HepG2 (cell line): ENCODE results near the gene PTPRD. TPM values are rescaled to one million over a fixed set of nuclear protein-coding genes. Genes with fewer than 3 reads are reported as not detected.

Experiments
- ATF3 ChIP-seq: sonication (generic); formaldehyde crosslinking; IDR thresholded peaks from 2 replicates; pipeline ENCODE4 v1.4.0; 2020; ENCODE audit warnings: missing genetic modification reagents
- CAMTA2 ChIP-seq: sonication (generic); formaldehyde crosslinking; IDR thresholded peaks from 2 replicates; pipeline ENCODE4 v1.4.0; 2020; ENCODE audit warnings: mild to moderate bottlenecking, missing genetic modification reagents, borderline replicate concordance
- FOXA1 ChIP-seq, 2 experiments: fragments of 450-650 bp in 1 of 2; sonication (generic) in 1 of 2; formaldehyde crosslinking in 1 of 2; IDR thresholded peaks; 2 replicates each; pipeline versions ENCODE4 v1.4.0 to v1.6.1; 2016 to 2020; ENCODE audit warnings: missing genetic modification reagents in 1 of 2
- KAT8 ChIP-seq: IDR thresholded peaks from 2 replicates; pipeline ENCODE4 v1.6.1; 2016; ENCODE audit warnings: missing genetic modification reagents, missing compliant biosample characterization
- MAFK ChIP-seq, 2 experiments: IDR thresholded peaks in 1 of 2; conservative IDR thresholded peaks in 1 of 2; 2 replicates each; pipeline ENCODE4 v1.6.1; 2011; ENCODE audit warnings: improper control_type of control experiment in 2 of 2, low read length in 2 of 2
- PTBP1 ChIP-seq: fragments of 200-400 bp; formaldehyde crosslinking; IDR thresholded peaks from 2 replicates; pipeline ENCODE4 v1.6.1; 2018; ENCODE audit warnings: low read length, low read depth; ENCODE audit not compliant: poor library complexity, severe bottlenecking
- SMARCE1 ChIP-seq: fragments of 450-650 bp; IDR thresholded peaks from 2 replicates; pipeline ENCODE4 v1.6.1; 2017; ENCODE audit warnings: borderline replicate concordance
- SMC3 ChIP-seq: IDR thresholded peaks from 2 replicates; pipeline ENCODE4 v1.6.1; 2011; ENCODE audit warnings: low read length, improper control_type of control experiment
- SNRNP70 ChIP-seq: fragments of 200-400 bp; formaldehyde crosslinking; IDR thresholded peaks from 2 replicates; pipeline ENCODE4 v1.6.1; 2017; ENCODE audit warnings: mild to moderate bottlenecking, low read depth, low read length, moderate library complexity
- SP1 ChIP-seq, 2 experiments: fragments of 450-650 bp in 1 of 2; sonication (generic) in 1 of 2; formaldehyde crosslinking in 1 of 2; IDR thresholded peaks; 2 replicates each; pipeline versions ENCODE4 v1.4.0 to v1.6.1; 2016 to 2020; ENCODE audit warnings: missing genetic modification reagents in 1 of 2
- STAG1 ChIP-seq: sonication (generic); formaldehyde crosslinking; IDR thresholded peaks from 2 replicates; pipeline ENCODE4 v1.4.0; 2020; ENCODE audit warnings: missing genetic modification reagents
- TFDP2 ChIP-seq: sonication (generic); formaldehyde crosslinking; IDR thresholded peaks from 2 replicates; pipeline ENCODE4 v1.4.0; 2020; ENCODE audit warnings: missing genetic modification reagents
- WIZ ChIP-seq: sonication (generic); formaldehyde crosslinking; IDR thresholded peaks from 2 replicates; pipeline ENCODE4 v1.5.1; 2020; ENCODE audit warnings: mild to moderate bottlenecking, missing genetic modification reagents
- XRCC5 ChIP-seq: fragments of 200-400 bp; formaldehyde crosslinking; optimal IDR thresholded peaks from 2 replicates; pipeline ENCODE3; 2017; ENCODE audit warnings: mild to moderate bottlenecking, low read length
- ZBTB39 ChIP-seq: sonication (generic); formaldehyde crosslinking; IDR thresholded peaks from 2 replicates; pipeline ENCODE4 v1.5.0; 2020; ENCODE audit warnings: missing genetic modification reagents
- ZBTB46 ChIP-seq: sonication (generic); formaldehyde crosslinking; IDR thresholded peaks from 2 replicates; pipeline ENCODE4 v1.4.0; 2020; ENCODE audit warnings: mild to moderate bottlenecking, missing genetic modification reagents, borderline replicate concordance
- ZC3H4 ChIP-seq: sonication (generic); formaldehyde crosslinking; IDR thresholded peaks from 2 replicates; pipeline ENCODE4 v1.4.0; 2020; ENCODE audit warnings: missing genetic modification reagents, borderline replicate concordance
- ZNF10 ChIP-seq: sonication (generic); formaldehyde crosslinking; IDR thresholded peaks from 2 replicates; pipeline ENCODE4 v1.4.0; 2020; ENCODE audit warnings: mild to moderate bottlenecking, low read depth, missing genetic modification reagents, borderline replicate concordance
- ZNF468 ChIP-seq: sonication (generic); formaldehyde crosslinking; IDR thresholded peaks from 2 replicates; pipeline ENCODE4 v1.8.0; 2022; ENCODE audit warnings: mild to moderate bottlenecking, moderate library complexity, missing genetic modification reagents
- ZNF501 ChIP-seq: sonication (generic); formaldehyde crosslinking; IDR thresholded peaks from 2 replicates; pipeline ENCODE4 v1.5.1; 2020; ENCODE audit warnings: mild to moderate bottlenecking, moderate library complexity, missing genetic modification reagents
- ZNF550 ChIP-seq: sonication (generic); formaldehyde crosslinking; IDR thresholded peaks from 2 replicates; pipeline ENCODE4 v1.4.0; 2020; ENCODE audit warnings: mild to moderate bottlenecking, missing genetic modification reagents, borderline replicate concordance
- ZNF570 ChIP-seq: sonication (generic); formaldehyde crosslinking; IDR thresholded peaks from 2 replicates; pipeline ENCODE4 v1.4.0; 2020; ENCODE audit warnings: mild to moderate bottlenecking, missing genetic modification reagents, borderline replicate concordance
- ZNF775 ChIP-seq: sonication (generic); formaldehyde crosslinking; IDR thresholded peaks from 2 replicates; pipeline ENCODE4 v1.4.0; 2020; ENCODE audit warnings: missing genetic modification reagents, mild to moderate bottlenecking, moderate library complexity, borderline replicate concordance
- polyA plus RNA-seq, 8 experiments: library from polyadenylated mRNA; depleted of rRNA in 3 of 8; stranded (reverse) in 7 of 8; unstranded in 1 of 8; fragments of >200 nt; fragmentation: Illumina TruSeq in 4 of 8; extraction: Trizol in 4 of 8; gene quantifications; 2 replicates each; pipeline versions ENCODE4 v1.2.1 to v1.2.3, GENCODE V29; 2011 to 2016; ENCODE audit warnings: low read depth in 4 of 8, missing spikeins in 1 of 8, mixed read lengths in 1 of 8; ENCODE audit not compliant: insufficient read depth in 1 of 8
- total RNA-seq, 5 experiments: library from RNA; depleted of rRNA; stranded (reverse); fragments of >200 nt; fragmentation: Illumina TruSeq; extraction: Trizol; gene quantifications; 2 replicates each; pipeline ENCODE4 v1.2.3, GENCODE V29; 2016; ENCODE audit warnings: low read depth in 1 of 5

The PTPRD gene
- total and polyA plus RNA-seq, 2 of the 13 experiments (the other 11 are each of a cell fraction or from before 2014, with no cell fraction given): 0.05 TPM; not detected in 1

- TF ChIP-seq ZNF10 (CRISPR knock-in tag) (no peak), KAT8 (CRISPR knock-in tag) (no peak), ZNF775 (CRISPR knock-in tag) (no peak), XRCC5 (peak; percentile 49), WIZ (CRISPR knock-in tag) (no peak), SNRNP70 (no peak), SMC3 (peak; percentile 59; the same call in 1 of the 2 replicates), PTBP1 (no peak), MAFK (conservative IDR thresholded peaks at IDR 0.05 in 1 of 2, IDR thresholded peaks at IDR 0.05 in 1 of 2; ENCODE audit: low read length in 2 of 2) (peak in 1 of 2 experiments; percentile 58; a peak in 2 of 4 replicates), ZBTB46 (no peak), CAMTA2 (no peak), ZNF501 (CRISPR knock-in tag) (no peak), ZBTB39 (CRISPR knock-in tag) (no peak), ZC3H4 (CRISPR knock-in tag) (no peak), ATF3 (CRISPR knock-in tag) (no peak), SMARCE1 (no peak), FOXA1 (IDR thresholded peaks at IDR 0.05) (no peak), FOXA1 (CRISPR knock-in tag; IDR thresholded peaks at IDR 0.05) (no peak), SP1 (IDR thresholded peaks at IDR 0.05) (no peak), SP1 (CRISPR knock-in tag; IDR thresholded peaks at IDR 0.05) (no peak), ZNF570 (no peak), ZNF550 (CRISPR knock-in tag) (no peak), TFDP2 (CRISPR knock-in tag) (no peak), STAG1 (CRISPR knock-in tag) (peak; percentile 85), ZNF468 (CRISPR knock-in tag) (no peak)
Observed at GRCh38 chr9:9942764-9943424, 669.9 kb downstream of the PTPRD start (continued).
